Measurements from ENCODE around the gene PTH1R.
A peak's percentile ranks its signal among the peaks of the same experiment; 100 is the strongest.

PTH1R gene

DNA sequence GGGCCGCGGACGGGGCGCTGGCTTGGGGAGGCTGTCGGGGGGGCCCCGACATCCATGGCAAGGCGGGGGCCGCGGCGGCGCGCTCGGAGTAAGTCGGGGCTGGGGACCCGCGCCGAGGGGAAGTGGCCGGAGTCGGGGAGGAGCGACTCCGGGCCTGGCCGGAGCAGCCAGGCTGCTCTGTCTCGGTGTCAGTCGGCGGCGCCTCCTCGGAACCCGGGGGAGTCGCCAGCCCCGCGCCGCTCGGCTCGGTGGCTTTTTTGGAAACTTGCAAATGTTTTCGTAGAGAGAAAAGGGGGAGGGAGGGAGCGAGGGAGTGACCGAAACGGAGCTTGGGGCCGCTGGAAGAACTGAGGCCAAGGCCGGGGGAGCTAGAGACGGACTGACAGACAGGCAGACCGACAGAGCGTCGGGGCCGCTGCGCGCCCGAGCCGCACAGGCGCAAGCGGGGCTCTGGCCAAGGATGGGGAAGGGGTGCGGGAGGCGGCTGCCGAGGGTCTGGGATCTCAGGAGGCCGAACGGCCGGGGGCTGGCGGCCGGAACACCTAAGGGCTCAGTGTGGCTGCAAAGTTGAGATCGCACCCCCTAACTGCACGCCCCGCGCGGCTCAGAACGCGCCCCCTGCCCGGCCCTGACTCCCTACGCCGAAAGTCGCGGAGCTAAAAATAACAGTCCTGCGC lies 5.0 kb downstream of the PTH1R start:
- H3K9ac ChIP-seq (ENCODE audit: low read length in 5 of 5) = peak overlapping the region in 4 of 5 donors; percentile 8 to 68 (median 54)

DNA sequence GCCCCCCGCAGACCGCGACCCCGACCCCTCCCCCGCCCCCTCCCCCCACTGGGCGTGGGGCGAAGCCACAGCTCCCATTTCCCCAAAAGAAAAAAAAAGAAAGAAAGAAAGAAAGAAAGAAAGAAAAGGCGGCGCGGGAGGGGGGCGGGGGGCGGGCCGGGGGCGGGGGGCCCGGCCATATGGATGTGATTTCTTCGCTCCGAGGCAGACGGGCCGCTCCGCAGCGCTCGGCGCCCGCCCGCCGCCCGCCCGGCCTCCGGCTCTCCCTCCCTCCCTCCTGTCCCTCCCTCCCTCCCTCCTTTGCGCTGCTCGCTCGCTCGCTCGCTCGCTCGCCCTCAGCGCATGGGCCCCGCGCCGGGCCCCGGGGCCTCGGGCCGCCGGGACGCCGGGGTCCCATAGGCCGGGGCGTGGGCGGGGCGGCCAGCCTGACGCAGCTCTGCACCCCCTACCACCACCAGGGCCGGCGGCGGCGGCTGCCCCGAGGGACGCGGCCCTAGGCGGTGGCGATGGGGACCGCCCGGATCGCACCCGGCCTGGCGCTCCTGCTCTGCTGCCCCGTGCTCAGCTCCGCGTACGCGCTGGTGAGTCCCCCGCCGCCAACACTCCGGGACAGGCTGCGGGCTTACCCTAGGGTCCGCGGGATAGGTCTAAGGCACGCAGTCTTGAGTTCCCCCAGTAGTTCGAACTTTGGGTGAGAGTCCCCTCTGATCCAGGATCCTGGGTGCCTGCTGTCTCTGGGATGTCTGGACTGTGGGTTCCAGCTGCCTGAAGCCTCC lies 5.7 kb downstream of the PTH1R start:
- Histone ChIP-seq H3K4me3 (ENCODE audit: low read depth in 1 of 5, low read length in 5 of 5) (peak overlapping the region; percentile 62 to 76 (median 70)), H3K36me3 (ENCODE audit: control insufficient read depth in 5 of 5, insufficient read depth in 5 of 5, low read length in 5 of 5) (no peaks in the 10 kb centered on the region), H3K27me3 (ENCODE audit: control insufficient read depth in 5 of 5, insufficient read depth in 4 of 5, low read length in 5 of 5) (peaks cover 0 to 19% (median 6%) of the 10 kb centered on the region in 5 donors), H3K9ac (ENCODE audit: low read length in 5 of 5) (peak overlapping the region in 3 of 5 donors; percentile 43 to 68 (median 68)), H3K4me1 (ENCODE audit: control insufficient read depth in 5 of 5, insufficient read depth in 5 of 5, low read length in 5 of 5) (peaks cover 2 to 49% (median 35%) of the 10 kb centered on the region in 5 donors), H3K9me3 (ENCODE audit: control insufficient read depth in 5 of 5, low read length in 5 of 5) (no peaks in the 10 kb centered on the region), H3K27ac (ENCODE audit: low read depth, low read length) (no peak overlapping the region)

More for the DNA sequence above, 5.0 kb downstream of the PTH1R start:
- Histone ChIP-seq H3K4me3 (ENCODE audit: low read depth in 1 of 5, low read length in 5 of 5) (peak overlapping the region in 4 of 5 donors; percentile 62 to 76 (median 68)), H3K27me3 (ENCODE audit: control insufficient read depth in 5 of 5, insufficient read depth in 4 of 5, low read length in 5 of 5) (peaks cover 0 to 19% (median 6%) of the 10 kb centered on the region in 5 donors), H3K27ac (ENCODE audit: low read depth, low read length) (no peak overlapping the region), H3K36me3 (ENCODE audit: control insufficient read depth in 5 of 5, insufficient read depth in 5 of 5, low read length in 5 of 5) (no peaks in the 10 kb centered on the region), H3K9me3 (ENCODE audit: control insufficient read depth in 5 of 5, low read length in 5 of 5) (no peaks in the 10 kb centered on the region), H3K4me1 (ENCODE audit: control insufficient read depth in 5 of 5, insufficient read depth in 5 of 5, low read length in 5 of 5) (peaks cover 2 to 49% (median 35%) of the 10 kb centered on the region in 5 donors)

DNA sequence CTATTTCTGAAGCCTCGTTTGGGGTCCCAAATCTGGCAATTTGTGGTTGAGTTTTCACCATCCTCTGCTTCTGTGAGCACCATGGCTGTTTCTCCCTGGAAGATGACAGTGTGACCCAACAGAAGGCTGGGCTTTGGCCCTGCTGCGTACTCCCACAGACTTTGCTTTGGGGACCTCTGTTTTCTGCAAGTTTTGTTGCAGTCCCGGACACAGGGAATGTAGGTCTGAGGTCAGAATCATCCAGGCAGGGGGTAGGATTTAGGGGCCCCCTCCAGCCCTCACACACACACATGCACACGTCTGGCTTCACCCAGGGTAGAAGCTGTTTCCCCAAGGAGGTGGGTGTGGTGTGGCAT lies 6.3 kb downstream of the PTH1R start:
- Histone ChIP-seq H3K27ac (ENCODE audit: low read depth, low read length) (no peak overlapping the region), H3K9ac (ENCODE audit: low read length in 5 of 5) (peak overlapping the region in 3 of 5 donors; percentile 43 to 68 (median 68)), H3K4me1 (ENCODE audit: control insufficient read depth in 5 of 5, insufficient read depth in 5 of 5, low read length in 5 of 5) (peaks cover 2 to 52% (median 36%) of the 10 kb centered on the region in 5 donors), H3K36me3 (ENCODE audit: control insufficient read depth in 5 of 5, insufficient read depth in 5 of 5, low read length in 5 of 5) (no peaks in the 10 kb centered on the region), H3K9me3 (ENCODE audit: control insufficient read depth in 5 of 5, low read length in 5 of 5) (no peaks in the 10 kb centered on the region), H3K4me3 (ENCODE audit: low read depth in 1 of 5, low read length in 5 of 5) (peak overlapping the region; percentile 56 to 71 (median 62)), H3K27me3 (ENCODE audit: control insufficient read depth in 5 of 5, insufficient read depth in 4 of 5, low read length in 5 of 5) (peaks cover 0 to 19% (median 6%) of the 10 kb centered on the region in 5 donors)

GRCh38 chr3:46884427-46884826 lies 6.9 kb downstream of the PTH1R start:
- Histone ChIP-seq H3K4me1 (ENCODE audit: control insufficient read depth in 5 of 5, insufficient read depth in 5 of 5, low read length in 5 of 5) (peaks cover 2 to 53% (median 41%) of the 10 kb centered on the region in 5 donors), H3K9ac (ENCODE audit: low read length in 5 of 5) (no peak overlapping the region), H3K4me3 (ENCODE audit: low read depth in 1 of 5, low read length in 5 of 5) (peak overlapping the region in 1 of 5 donors; percentile 58), H3K36me3 (ENCODE audit: control insufficient read depth in 5 of 5, insufficient read depth in 5 of 5, low read length in 5 of 5) (no peaks in the 10 kb centered on the region), H3K27me3 (ENCODE audit: control insufficient read depth in 5 of 5, insufficient read depth in 4 of 5, low read length in 5 of 5) (peaks cover 0 to 19% (median 6%) of the 10 kb centered on the region in 5 donors), H3K27ac (ENCODE audit: low read depth, low read length) (no peak overlapping the region), H3K9me3 (ENCODE audit: control insufficient read depth in 5 of 5, low read length in 5 of 5) (no peaks in the 10 kb centered on the region)

- Histone ChIP-seq H3K9ac (ENCODE audit: low read length in 5 of 5) (no peak overlapping the region), H3K4me1 (ENCODE audit: control insufficient read depth in 5 of 5, insufficient read depth in 5 of 5, low read length in 5 of 5) (peaks cover 2 to 58% (median 46%) of the 10 kb centered on the region in 5 donors), H3K4me3 (ENCODE audit: low read depth in 1 of 5, low read length in 5 of 5) (no peak overlapping the region), H3K36me3 (ENCODE audit: control insufficient read depth in 5 of 5, insufficient read depth in 5 of 5, low read length in 5 of 5) (no peaks in the 10 kb centered on the region), H3K27ac (ENCODE audit: low read depth, low read length) (no peak overlapping the region), H3K27me3 (ENCODE audit: control insufficient read depth in 5 of 5, insufficient read depth in 4 of 5, low read length in 5 of 5) (peaks cover 0 to 19% (median 6%) of the 10 kb centered on the region in 5 donors), H3K9me3 (ENCODE audit: control insufficient read depth in 5 of 5, low read length in 5 of 5) (no peaks in the 10 kb centered on the region)
Measured at GRCh38 chr3:46884929-46885328, 7.4 kb downstream of the PTH1R start.

- H3K4me3 ChIP-seq (ENCODE audit: low read depth in 1 of 5, low read length in 5 of 5) = no peak overlapping the region
- no peaks in the 10 kb centered on the region for H3K9me3 ChIP-seq (ENCODE audit: control insufficient read depth in 5 of 5, low read length in 5 of 5)
- peaks cover 2 to 61% (median 49%) of the 10 kb centered on the region in 5 donors for H3K4me1 ChIP-seq (ENCODE audit: control insufficient read depth in 5 of 5, insufficient read depth in 5 of 5, low read length in 5 of 5)
- no peaks in the 10 kb centered on the region for H3K36me3 ChIP-seq (ENCODE audit: control insufficient read depth in 5 of 5, insufficient read depth in 5 of 5, low read length in 5 of 5)
- peaks cover 0 to 19% (median 6%) of the 10 kb centered on the region in 5 donors for H3K27me3 ChIP-seq (ENCODE audit: control insufficient read depth in 5 of 5, insufficient read depth in 4 of 5, low read length in 5 of 5)
- H3K9ac ChIP-seq (ENCODE audit: low read length in 5 of 5) = no peak overlapping the region
- H3K27ac ChIP-seq (ENCODE audit: low read depth, low read length) = no peak overlapping the region
Measured at GRCh38 chr3:46885612-46886011, 8.1 kb downstream of the PTH1R start.

- peaks cover 0 to 9% (median 6%) of the 10 kb centered on the region in 5 donors for H3K27me3 ChIP-seq (ENCODE audit: control insufficient read depth in 5 of 5, insufficient read depth in 4 of 5, low read length in 5 of 5)
- H3K9ac ChIP-seq (ENCODE audit: low read length in 5 of 5) = no peak overlapping the region
- H3K9me3 ChIP-seq (ENCODE audit: control insufficient read depth in 5 of 5, low read length in 5 of 5) = no peaks in the 10 kb centered on the region
- H3K27ac ChIP-seq (ENCODE audit: low read depth, low read length) = no peak overlapping the region
- H3K4me1 ChIP-seq (ENCODE audit: control insufficient read depth in 5 of 5, insufficient read depth in 5 of 5, low read length in 5 of 5) = peaks cover 6 to 58% (median 49%) of the 10 kb centered on the region in 5 donors
- no peak overlapping the region for H3K4me3 ChIP-seq (ENCODE audit: low read depth in 1 of 5, low read length in 5 of 5)
- H3K36me3 ChIP-seq (ENCODE audit: control insufficient read depth in 5 of 5, insufficient read depth in 5 of 5, low read length in 5 of 5) = no peaks in the 10 kb centered on the region
Measured at GRCh38 chr3:46887980-46888494, 10.5 kb downstream of the PTH1R start.

- peaks cover 6 to 61% (median 52%) of the 10 kb centered on the region in 5 donors for H3K4me1 ChIP-seq (ENCODE audit: control insufficient read depth in 5 of 5, insufficient read depth in 5 of 5, low read length in 5 of 5)
- no peak overlapping the region for H3K4me3 ChIP-seq (ENCODE audit: low read depth in 1 of 5, low read length in 5 of 5)
Measured at GRCh38 chr3:46888705-46889104, 11.2 kb downstream of the PTH1R start.

GRCh38 chr3:46889381-46890110 lies 12.0 kb downstream of the PTH1R start:
- Histone ChIP-seq H3K36me3 (ENCODE audit: control insufficient read depth in 5 of 5, insufficient read depth in 5 of 5, low read length in 5 of 5) (no peaks in the 10 kb centered on the region), H3K9ac (ENCODE audit: low read length in 5 of 5) (no peak overlapping the region), H3K27me3 (ENCODE audit: control insufficient read depth in 5 of 5, insufficient read depth in 4 of 5, low read length in 5 of 5) (no peaks in the 10 kb centered on the region), H3K27ac (ENCODE audit: low read depth, low read length) (no peak overlapping the region), H3K4me3 (ENCODE audit: low read depth in 1 of 5, low read length in 5 of 5) (no peak overlapping the region), H3K9me3 (ENCODE audit: control insufficient read depth in 5 of 5, low read length in 5 of 5) (no peaks in the 10 kb centered on the region), H3K4me1 (ENCODE audit: control insufficient read depth in 5 of 5, insufficient read depth in 5 of 5, low read length in 5 of 5) (peaks cover 4 to 56% (median 44%) of the 10 kb centered on the region in 5 donors)

More at GRCh38 chr3:46888705-46889104, 11.2 kb downstream of the PTH1R start:
- Histone ChIP-seq H3K9ac (ENCODE audit: low read length in 5 of 5) (peak overlapping the region in 1 of 5 donors; percentile 10), H3K27me3 (ENCODE audit: control insufficient read depth in 5 of 5, insufficient read depth in 4 of 5, low read length in 5 of 5) (peaks cover 0 to 6% (median 4%) of the 10 kb centered on the region in 5 donors), H3K9me3 (ENCODE audit: control insufficient read depth in 5 of 5, low read length in 5 of 5) (no peaks in the 10 kb centered on the region), H3K27ac (ENCODE audit: low read depth, low read length) (no peak overlapping the region), H3K36me3 (ENCODE audit: control insufficient read depth in 5 of 5, insufficient read depth in 5 of 5, low read length in 5 of 5) (no peaks in the 10 kb centered on the region)
